Lung (tissue), 16 donors: ENCODE data around the gene KDM6B. TPM values are rescaled to one million over a fixed set of nuclear protein-coding genes. Genes with fewer than 3 reads are reported as not detected.

ENCODE experiments used
- ATAC-seq: fragments of 200-7000 bp; cut with Tn5 transposase; one replicate; pipeline ENCODE4 v1.9.1; 2020; ENCODE audit warnings: moderate number of reproducible peaks; ENCODE audit not compliant: insufficient read depth, low FRiP score
- DNase-seq, 3 donors: peaks; one replicate each; pipeline ENCODE4 v3.0.0-alpha.2; 2013 to 2017
- H3K27ac ChIP-seq, 2 donors: one replicate each; pipeline ENCODE4 v1.5.1; 2013; ENCODE audit warnings: mild to moderate bottlenecking in 2 of 2, moderate library complexity in 2 of 2, control low read depth in 1 of 2, inconsistent platforms in 1 of 2, low read depth in 1 of 2, low read length in 1 of 2
- H3K27me3 ChIP-seq, 3 donors: one replicate each; pipeline ENCODE4 v1.5.1; 2013; ENCODE audit warnings: low read length in 2 of 3; ENCODE audit not compliant: control insufficient read depth in 3 of 3, insufficient read depth in 3 of 3
- H3K36me3 ChIP-seq, 4 donors: one replicate each; pipeline ENCODE4 v1.5.1; 2013; ENCODE audit warnings: low read length in 4 of 4, mild to moderate bottlenecking in 1 of 4, moderate library complexity in 1 of 4; ENCODE audit not compliant: control insufficient read depth in 4 of 4, insufficient read depth in 4 of 4
- H3K4me1 ChIP-seq, 5 donors: one replicate each; pipeline ENCODE4 v1.5.1; 2013; ENCODE audit warnings: low read length in 5 of 5, mild to moderate bottlenecking in 2 of 5, moderate library complexity in 1 of 5; ENCODE audit not compliant: control insufficient read depth in 5 of 5, insufficient read depth in 5 of 5
- H3K4me3 ChIP-seq: one replicate; pipeline ENCODE4 v1.5.1; 2013; ENCODE audit warnings: mild to moderate bottlenecking, control low read depth, moderate library complexity
- H3K9ac ChIP-seq, 2 donors: one replicate each; pipeline ENCODE4 v1.5.1; 2013; ENCODE audit warnings: low read length in 2 of 2, control low read depth in 1 of 2; ENCODE audit not compliant: insufficient read depth in 1 of 2
- H3K9me3 ChIP-seq, 4 donors: one replicate each; pipeline ENCODE4 v1.5.1; 2013; ENCODE audit warnings: low read length in 3 of 4, mild to moderate bottlenecking in 1 of 4, moderate library complexity in 1 of 4; ENCODE audit not compliant: control insufficient read depth in 4 of 4, insufficient read depth in 3 of 4
- WGBS, 2 donors: extraction: QIAGEN DNeasy Blood & Tissue Kit; methylation state at CpG; one replicate each; pipeline ENCODE4 v1.1.7; 2013; 5-methylcytosine and 5-hydroxymethylcytosine counted together
- long read RNA-seq, 5 donors: transcript quantifications; one replicate each; lab custom pipeline, GENCODE V29; 2026
- polyA plus RNA-seq, 2 donors: library from polyadenylated mRNA; stranded (reverse); fragments of 200-250 nt; gene quantifications; one replicate each; pipeline ENCODE4 v1.2.1, GENCODE V29; 2013
- total RNA-seq, 2 donors: library from RNA; depleted of rRNA in 1 of 2; stranded (reverse); fragments of >200 nt in 1 of 2; gene quantifications; one replicate each; pipeline ENCODE4 v1.2.1, GENCODE V29; 2014 to 2021
- TF ChIP-seq, protein P1 (sequence below): IDR thresholded peaks from 2 replicates; pipeline ENCODE4 v1.5.1; 2012; ENCODE audit warnings: mild to moderate bottlenecking; ENCODE audit errors: control extremely low read depth, extremely low read depth
- donor health status: control.
- donor health status: control.
- donor health status: Bipolar disorder and iron deficiency.
- donor health status: healthy.
- donor health status: DM: yes; HTN: yes; CAD: no.

The KDM6B gene, protein sequence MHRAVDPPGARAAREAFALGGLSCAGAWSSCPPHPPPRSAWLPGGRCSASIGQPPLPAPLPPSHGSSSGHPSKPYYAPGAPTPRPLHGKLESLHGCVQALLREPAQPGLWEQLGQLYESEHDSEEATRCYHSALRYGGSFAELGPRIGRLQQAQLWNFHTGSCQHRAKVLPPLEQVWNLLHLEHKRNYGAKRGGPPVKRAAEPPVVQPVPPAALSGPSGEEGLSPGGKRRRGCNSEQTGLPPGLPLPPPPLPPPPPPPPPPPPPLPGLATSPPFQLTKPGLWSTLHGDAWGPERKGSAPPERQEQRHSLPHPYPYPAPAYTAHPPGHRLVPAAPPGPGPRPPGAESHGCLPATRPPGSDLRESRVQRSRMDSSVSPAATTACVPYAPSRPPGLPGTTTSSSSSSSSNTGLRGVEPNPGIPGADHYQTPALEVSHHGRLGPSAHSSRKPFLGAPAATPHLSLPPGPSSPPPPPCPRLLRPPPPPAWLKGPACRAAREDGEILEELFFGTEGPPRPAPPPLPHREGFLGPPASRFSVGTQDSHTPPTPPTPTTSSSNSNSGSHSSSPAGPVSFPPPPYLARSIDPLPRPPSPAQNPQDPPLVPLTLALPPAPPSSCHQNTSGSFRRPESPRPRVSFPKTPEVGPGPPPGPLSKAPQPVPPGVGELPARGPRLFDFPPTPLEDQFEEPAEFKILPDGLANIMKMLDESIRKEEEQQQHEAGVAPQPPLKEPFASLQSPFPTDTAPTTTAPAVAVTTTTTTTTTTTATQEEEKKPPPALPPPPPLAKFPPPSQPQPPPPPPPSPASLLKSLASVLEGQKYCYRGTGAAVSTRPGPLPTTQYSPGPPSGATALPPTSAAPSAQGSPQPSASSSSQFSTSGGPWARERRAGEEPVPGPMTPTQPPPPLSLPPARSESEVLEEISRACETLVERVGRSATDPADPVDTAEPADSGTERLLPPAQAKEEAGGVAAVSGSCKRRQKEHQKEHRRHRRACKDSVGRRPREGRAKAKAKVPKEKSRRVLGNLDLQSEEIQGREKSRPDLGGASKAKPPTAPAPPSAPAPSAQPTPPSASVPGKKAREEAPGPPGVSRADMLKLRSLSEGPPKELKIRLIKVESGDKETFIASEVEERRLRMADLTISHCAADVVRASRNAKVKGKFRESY (N-terminal part only)
- 10 to 100 TPM; 21.0 to 52.9 TPM for total RNA-seq
- 10 to 100 TPM; 30.2 to 38.9 TPM for polyA plus RNA-seq
- long read RNA-seq, donor 1, partial matches to known transcripts, result 239 of 291 reads
- long read RNA-seq, donor 1, other reads (novel, unspliced or antisense), result 52 of 291 reads
- long read RNA-seq, donor 2, result 0 reads
- long read RNA-seq, donor 3, partial matches to known transcripts, result 6 of 6 reads
- long read RNA-seq, donor 3, other reads (novel, unspliced or antisense), result 0 of 6 reads
- long read RNA-seq, donor 4, partial matches to known transcripts, result 18 of 18 reads
- long read RNA-seq, donor 4, other reads (novel, unspliced or antisense), result 0 of 18 reads
- long read RNA-seq, donor 5, partial matches to known transcripts, result 15 of 15 reads
- long read RNA-seq, donor 5, other reads (novel, unspliced or antisense), result 0 of 15 reads

GRCh38 chr17:7833795-7834541 lies at the start of gene KDM6B:
KDM6B (plus strand) TSS chr17:7834217; CDS start chr17:7845555, 11,338 bp downstream.
- 0% methylated on average over 45 to 49 of the region's 49 CpGs for WGBS, 2 donors
- H3K9me3 ChIP-seq, result no peaks in the 10 kb centered on the region
- peak within 1 kb of the TSS; percentile 82 to 84 for H3K9ac ChIP-seq
- peak within 1 kb of the TSS; percentile 94 to 98 for H3K27ac ChIP-seq
- ATAC-seq (peak; percentile 62), DNase-seq (peak; percentile 94 to 96 (median 95))
- H3K4me1 ChIP-seq, result peaks cover 7 to 38% (median 14%) of the 10 kb centered on the region in 5 donors
- TF ChIP-seq, protein P1, sequence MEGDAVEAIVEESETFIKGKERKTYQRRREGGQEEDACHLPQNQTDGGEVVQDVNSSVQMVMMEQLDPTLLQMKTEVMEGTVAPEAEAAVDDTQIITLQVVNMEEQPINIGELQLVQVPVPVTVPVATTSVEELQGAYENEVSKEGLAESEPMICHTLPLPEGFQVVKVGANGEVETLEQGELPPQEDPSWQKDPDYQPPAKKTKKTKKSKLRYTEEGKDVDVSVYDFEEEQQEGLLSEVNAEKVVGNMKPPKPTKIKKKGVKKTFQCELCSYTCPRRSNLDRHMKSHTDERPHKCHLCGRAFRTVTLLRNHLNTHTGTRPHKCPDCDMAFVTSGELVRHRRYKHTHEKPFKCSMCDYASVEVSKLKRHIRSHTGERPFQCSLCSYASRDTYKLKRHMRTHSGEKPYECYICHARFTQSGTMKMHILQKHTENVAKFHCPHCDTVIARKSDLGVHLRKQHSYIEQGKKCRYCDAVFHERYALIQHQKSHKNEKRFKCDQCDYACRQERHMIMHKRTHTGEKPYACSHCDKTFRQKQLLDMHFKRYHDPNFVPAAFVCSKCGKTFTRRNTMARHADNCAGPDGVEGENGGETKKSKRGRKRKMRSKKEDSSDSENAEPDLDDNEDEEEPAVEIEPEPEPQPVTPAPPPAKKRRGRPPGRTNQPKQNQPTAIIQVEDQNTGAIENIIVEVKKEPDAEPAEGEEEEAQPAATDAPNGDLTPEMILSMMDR, result no peak
- peak within 1 kb of the TSS; percentile 54 for H3K4me3 ChIP-seq
- no peaks in the 10 kb centered on the region for H3K27me3 ChIP-seq
- no peaks in the 10 kb centered on the region for H3K36me3 ChIP-seq

DNA sequence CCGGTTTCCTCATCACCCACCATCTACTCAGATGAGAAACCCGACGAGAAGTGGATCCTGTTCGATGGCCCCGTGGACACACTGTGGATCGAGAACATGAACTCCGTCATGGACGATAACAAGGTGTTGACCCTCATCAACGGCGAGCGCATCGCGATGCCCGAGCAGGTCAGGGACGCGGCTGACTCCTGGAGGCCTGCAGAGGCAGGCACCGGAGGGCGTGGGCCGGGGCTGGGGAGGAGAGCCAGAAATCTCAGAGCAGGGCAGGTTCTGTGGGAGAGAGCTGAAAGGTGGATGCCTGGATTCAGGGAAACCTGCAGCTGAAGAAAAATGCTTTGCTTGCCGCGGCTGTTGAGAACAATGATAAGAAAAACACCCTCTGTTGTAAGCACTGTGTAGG lies 47.2 kb upstream of the KDM6B start:
- H3K4me3 ChIP-seq, result no peak overlapping the region
- TF ChIP-seq, protein P1, result no peak
- no peaks in the 10 kb centered on the region for H3K27me3 ChIP-seq
- no peaks in the 10 kb centered on the region for H3K9me3 ChIP-seq
- DNase-seq (no peak), ATAC-seq (no peak)
- 83 to 92% methylated on average over 21 of the region's 21 CpGs for WGBS, 2 donors
- no peak overlapping the region for H3K27ac ChIP-seq
- H3K4me1 ChIP-seq, result no peaks in the 10 kb centered on the region
- H3K36me3 ChIP-seq, result no peaks in the 10 kb centered on the region
- H3K9ac ChIP-seq, result no peak overlapping the region

GRCh38 chr17:7789131-7789530 lies 44.9 kb upstream of the KDM6B start:
- Histone ChIP-seq H3K27me3 (no peaks in the 10 kb centered on the region), H3K9ac (no peak overlapping the region), H3K9me3 (no peaks in the 10 kb centered on the region), H3K4me1 (peaks cover 0 to 3% (median 0%) of the 10 kb centered on the region in 5 donors), H3K27ac (no peak overlapping the region), H3K4me3 (no peak overlapping the region), H3K36me3 (no peaks in the 10 kb centered on the region)
- 81 to 96% methylated on average over 9 of the region's 9 CpGs for WGBS, 2 donors
- ATAC-seq (no peak), DNase-seq (no peak)
- TF ChIP-seq, protein P1, result no peak
